K562 treated with DMSO at 1 percent for 24 hours (cell line): Measurements from ENCODE around the gene DRD4. TPM values are rescaled to one million over a fixed set of nuclear protein-coding genes. Genes with fewer than 3 reads are reported as not detected.

ENCODE experiments used
- total RNA-seq: library from RNA; unstranded; fragments of 300-600 nt; gene quantifications from 2 replicates; pipeline ENCODE4 v1.2.3, GENCODE V29; 2022; ENCODE audit warnings: low read depth; ENCODE audit not compliant: insufficient read depth

Gene DRD4
- total RNA-seq, result 1.0 and 1.1 TPM in 2 replicates

GRCh38 chr11:636511-637332, at the start of gene DRD4:
TSS of gene DRD4 (plus strand) at chr11:637269. CDS start at chr11:637305, 36 bp downstream.

GRCh38 chr11:615504-616319, 21.4 kb upstream of the DRD4 start, which contains the start of gene IRF7:
TSS of gene IRF7 (minus strand) at chr11:615950. CDS start at chr11:615364, 586 bp downstream.

GRCh38 chr11:624705-625635, 12.1 kb upstream of the DRD4 start, which contains the start of gene CDHR5:
TSS of gene CDHR5 (minus strand) at chr11:624955. CDS start at chr11:624902, 53 bp downstream.

GRCh38 chr11:626475-627307, 10.4 kb upstream of the DRD4 start, which contains the start of gene SCT:
TSS of gene SCT (minus strand) at chr11:627181. CDS start at chr11:627143, 38 bp downstream.

Other genes with a start within 250 kb of the DRD4 start
- 76.7 and 82.1 TPM in 2 replicates for gene PKP3, start 243.1 kb upstream of the DRD4 start, total RNA-seq
- gene SIGIRR, start 222.3 kb upstream of the DRD4 start, total RNA-seq, result 178 and 181 TPM in 2 replicates
- gene ANO9, start 195.3 kb upstream of the DRD4 start, total RNA-seq, result 7.5 and 9.6 TPM in 2 replicates
- 55.5 and 69.8 TPM in 2 replicates for gene PTDSS2, start 187.0 kb upstream of the DRD4 start, total RNA-seq
- gene RNH1, start 130.0 kb upstream of the DRD4 start, total RNA-seq, result 211 and 239 TPM in 2 replicates
- gene HRAS, start 101.7 kb upstream of the DRD4 start, total RNA-seq, result 49.2 and 65.2 TPM in 2 replicates
- 4.8 and 5.2 TPM in 2 replicates for gene LRRC56, start 99.7 kb upstream of the DRD4 start, total RNA-seq
- 4.7 and 6.5 TPM in 2 replicates for gene LMNTD2, start 76.5 kb upstream of the DRD4 start, total RNA-seq
- 67.9 and 72.1 TPM in 2 replicates for gene RASSF7, start 76.3 kb upstream of the DRD4 start, total RNA-seq
- gene PHRF1, start 60.8 kb upstream of the DRD4 start, total RNA-seq, result 26.0 TPM in 2 replicates
- gene IRF7, start 21.3 kb upstream of the DRD4 start, total RNA-seq, result 52.2 and 58.6 TPM in 2 replicates
- 0.25 and 0.28 TPM in 2 replicates for gene CDHR5, start 12.3 kb upstream of the DRD4 start, total RNA-seq
- gene SCT, start 10.1 kb upstream of the DRD4 start, total RNA-seq, result not detected in 2 replicates
- 87.3 and 88.1 TPM in 2 replicates for gene DEAF1, start 58.0 kb downstream of the DRD4 start, total RNA-seq
- 21.3 and 25.2 TPM in 2 replicates for gene TMEM80, start 58.5 kb downstream of the DRD4 start, total RNA-seq
- gene EPS8L2, start 69.0 kb downstream of the DRD4 start, total RNA-seq, result 7.8 and 11.6 TPM in 2 replicates
- 501 and 539 TPM in 2 replicates for gene TALDO1, start 110.2 kb downstream of the DRD4 start, total RNA-seq
- 71.7 and 110 TPM in 2 replicates for gene GATD1, start 140.2 kb downstream of the DRD4 start, total RNA-seq
- 1.6 TPM in 1 of 2 replicates, not detected in the other for gene CEND1, start 152.8 kb downstream of the DRD4 start, total RNA-seq
- gene SLC25A22, start 161.0 kb downstream of the DRD4 start, total RNA-seq, result 35.7 and 42.0 TPM in 2 replicates
- 29.6 and 32.0 TPM in 2 replicates for gene PIDD1, start 168.0 kb downstream of the DRD4 start, total RNA-seq
- 1,895 and 1,983 TPM in 2 replicates for gene RPLP2, start 172.7 kb downstream of the DRD4 start, total RNA-seq
- 201 and 202 TPM in 2 replicates for gene PNPLA2, start 181.6 kb downstream of the DRD4 start, total RNA-seq
- 35.3 and 36.8 TPM in 2 replicates for gene CRACR2B, start 190.7 kb downstream of the DRD4 start, total RNA-seq
- gene CD151, start 195.7 kb downstream of the DRD4 start, total RNA-seq, result 198 and 203 TPM in 2 replicates
- gene POLR2L, start 205.3 kb downstream of the DRD4 start, total RNA-seq, result 74.9 and 76.7 TPM in 2 replicates
- 17.2 and 27.2 TPM in 2 replicates for gene TSPAN4, start 205.6 kb downstream of the DRD4 start, total RNA-seq